HepG2 (cell line): ENCODE data around the gene TMEM183A.

Experiments used
- MAFK ChIP-seq, 2 experiments: IDR thresholded peaks in 1 of 2; conservative IDR thresholded peaks in 1 of 2; 2 replicates each; pipeline ENCODE4 v1.6.1; 2011; ENCODE audit warnings: improper control_type of control experiment in 2 of 2, low read length in 2 of 2
- STAT6 ChIP-seq: sonication (generic); formaldehyde crosslinking; IDR thresholded peaks from 2 replicates; pipeline ENCODE4 v1.4.0; 2020; ENCODE audit warnings: missing genetic modification reagents, mild to moderate bottlenecking, borderline replicate concordance
- ZNF878 ChIP-seq: sonication (generic); formaldehyde crosslinking; IDR thresholded peaks from 2 replicates; pipeline ENCODE4 v1.8.1; 2023; ENCODE audit warnings: mild to moderate bottlenecking, missing genetic modification reagents, moderate library complexity

- no peak for TF ChIP-seq STAT6 (CRISPR knock-in tag)
- no peak for TF ChIP-seq ZNF878 (CRISPR knock-in tag)
- no peak for TF ChIP-seq MAFK (conservative IDR thresholded peaks at IDR 0.05 in 1 of 2, IDR thresholded peaks at IDR 0.05 in 1 of 2; ENCODE audit: low read length in 2 of 2)
Observed at GRCh38 chr1:203033917-203034316, 26.7 kb downstream of the TMEM183A start.
